HG02610 (cell line): Measurements from ENCODE around the gene GABRB1.
"Not testable (repeated sequence)": the region's sequence is repeated elsewhere in the genome, so short reads cannot be mapped to it uniquely, and the experiment has no call there.

Experiments
- ATAC-seq: cut with Tn5 transposase; IDR thresholded peaks from one replicate; pipeline ENCODE4 v1.9.1; 2021; ENCODE audit warnings: mild to moderate bottlenecking, moderate library complexity; ENCODE audit not compliant: unreplicated experiment

The GABRB1 gene

DNA sequence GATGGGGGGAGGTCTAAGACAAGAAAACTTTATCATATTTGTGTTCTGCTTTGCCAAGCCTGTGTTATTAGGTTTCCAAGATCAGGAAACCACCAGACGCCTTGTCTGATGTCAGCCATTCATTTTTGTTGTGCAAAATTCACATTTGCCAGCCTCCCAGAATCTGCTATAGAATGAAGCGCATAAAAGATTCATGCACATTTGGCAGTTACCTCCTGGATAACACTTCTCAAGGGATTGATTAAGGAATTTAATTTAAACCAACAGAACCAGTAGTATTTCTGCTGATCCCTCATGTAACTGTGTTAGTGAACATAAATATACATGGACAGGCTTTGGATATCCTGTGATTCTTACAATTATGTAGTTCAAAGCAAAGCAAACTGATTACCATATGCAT lies 244.2 kb downstream of the GABRB1 start:
- ATAC-seq = no peak

DNA sequence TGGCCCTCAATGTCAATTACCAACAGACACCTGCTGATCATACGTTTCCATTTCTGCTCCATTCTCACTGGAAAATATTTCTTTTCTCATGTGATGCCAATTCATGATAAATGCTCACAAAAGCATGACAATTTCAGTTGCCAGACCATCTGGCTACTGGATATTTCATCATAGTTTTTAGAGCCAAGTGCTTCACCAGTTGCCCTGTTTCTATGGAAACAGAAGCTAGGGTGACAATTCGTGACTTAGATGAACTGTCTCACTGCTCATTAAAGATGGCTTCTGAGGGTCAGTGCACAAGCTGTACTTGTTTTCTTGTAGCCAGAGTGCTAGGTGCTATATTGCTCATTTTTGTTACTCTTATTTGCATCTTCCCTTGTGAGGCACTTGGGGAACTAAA lies 247.3 kb downstream of the GABRB1 start:
- no peak for ATAC-seq

DNA sequence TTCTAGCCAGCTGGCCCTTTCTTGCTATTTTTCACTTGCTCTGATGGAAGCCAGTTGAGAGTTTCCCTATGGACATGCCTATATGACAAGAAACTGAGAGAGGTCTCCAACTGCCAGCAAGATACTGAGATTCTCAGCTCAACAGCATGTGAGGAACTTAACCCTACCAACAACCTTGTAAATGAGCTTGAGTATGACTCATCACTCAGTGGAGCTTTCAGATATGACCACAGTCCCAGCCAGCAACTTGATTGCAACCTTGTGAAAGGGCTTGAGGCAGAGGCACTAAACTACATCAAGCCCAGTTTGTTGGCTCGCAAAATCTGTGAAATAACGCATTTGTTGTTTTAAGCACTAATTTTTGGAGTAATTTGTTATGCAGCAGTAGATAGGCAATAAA lies 256.4 kb downstream of the GABRB1 start:
- peak; percentile 78 for ATAC-seq

GRCh38 chr4:47289805-47290204 lies 258.4 kb downstream of the GABRB1 start:
- ATAC-seq = no peak

GRCh38 chr4:47290873-47291272 lies 259.5 kb downstream of the GABRB1 start:
- not testable (repeated sequence) for ATAC-seq

GRCh38 chr4:47309165-47309564 lies 277.8 kb downstream of the GABRB1 start:
- no peak for ATAC-seq

DNA sequence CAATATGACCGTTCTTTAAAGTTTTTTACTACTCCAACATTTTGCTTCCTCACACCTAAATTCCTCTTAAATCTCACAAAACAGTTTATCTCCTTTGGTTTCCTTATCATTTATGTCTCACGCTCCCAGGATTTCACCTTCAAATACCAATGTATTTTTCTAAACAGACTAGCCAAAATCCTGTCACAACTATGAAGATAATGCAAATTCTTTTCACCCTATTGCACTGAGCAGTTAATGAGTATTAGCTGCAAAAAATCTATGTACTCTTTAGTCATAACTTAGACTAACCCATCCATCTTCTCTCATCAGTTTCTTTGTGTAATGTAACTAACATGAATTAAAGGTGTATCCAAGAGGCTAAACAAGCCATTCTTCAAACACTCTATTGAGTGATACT lies 280.8 kb downstream of the GABRB1 start:
- ATAC-seq = no peak

DNA sequence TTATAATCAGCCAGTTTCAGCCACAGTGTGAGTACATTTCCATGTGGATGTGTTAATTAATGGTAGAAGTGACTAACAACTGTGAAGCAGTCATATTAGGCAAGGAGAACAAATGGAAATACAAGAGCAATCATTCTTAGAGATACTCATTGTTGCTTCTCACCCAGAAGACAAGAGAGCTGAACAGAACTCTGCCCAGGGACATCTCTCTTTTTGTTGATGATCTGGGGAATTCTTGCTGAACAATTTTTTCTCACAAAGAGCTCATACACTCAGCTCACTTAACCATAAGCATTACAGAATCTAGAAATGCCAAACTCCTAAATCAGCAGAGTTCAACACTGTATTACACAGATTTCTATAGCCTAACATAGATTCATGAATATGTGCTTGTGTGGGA lies 282.0 kb downstream of the GABRB1 start:
- ATAC-seq = peak; percentile 26

DNA sequence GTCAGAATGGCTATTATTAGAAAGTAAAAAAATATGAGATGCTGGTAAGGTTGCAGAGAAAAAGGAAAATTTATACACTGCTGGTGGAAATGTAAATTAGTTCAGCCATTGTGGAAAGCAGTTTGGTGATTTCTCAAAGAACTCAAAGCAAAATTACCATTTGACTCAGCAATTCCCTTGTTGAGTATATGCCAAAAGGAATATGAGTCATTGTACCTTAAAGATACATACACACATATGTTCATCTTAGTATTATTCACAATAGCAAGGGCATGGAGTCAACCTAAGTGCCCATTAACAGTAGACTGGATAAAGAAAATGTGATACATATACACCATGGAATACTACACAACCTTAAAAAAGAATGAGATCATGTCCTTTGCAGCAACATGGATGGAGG lies 284.0 kb downstream of the GABRB1 start:
- peak; percentile 95 for ATAC-seq

- ATAC-seq = no peak
Measured at GRCh38 chr4:47326025-47326424, 294.7 kb downstream of the GABRB1 start.

DNA sequence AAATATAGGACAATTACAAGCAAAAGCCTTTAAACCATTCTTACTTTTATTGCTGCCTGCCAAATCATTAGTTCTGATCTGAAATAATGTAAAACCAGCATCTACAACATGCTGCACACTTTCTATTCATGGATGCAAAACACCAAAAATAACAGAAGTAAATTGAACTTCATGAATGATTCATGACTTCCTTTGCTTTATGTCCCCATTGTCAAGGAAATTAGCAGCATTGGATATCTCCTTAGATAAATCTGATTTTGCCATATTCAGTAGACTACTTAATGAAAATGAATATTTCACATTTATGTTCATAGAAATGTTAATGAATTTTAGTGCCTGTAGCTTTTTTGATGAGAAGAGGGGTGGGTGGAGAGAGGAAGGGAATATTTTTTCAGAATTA lies 299.5 kb downstream of the GABRB1 start:
- no peak for ATAC-seq

GRCh38 chr4:47334652-47335051 lies 303.3 kb downstream of the GABRB1 start:
- no peak for ATAC-seq

DNA sequence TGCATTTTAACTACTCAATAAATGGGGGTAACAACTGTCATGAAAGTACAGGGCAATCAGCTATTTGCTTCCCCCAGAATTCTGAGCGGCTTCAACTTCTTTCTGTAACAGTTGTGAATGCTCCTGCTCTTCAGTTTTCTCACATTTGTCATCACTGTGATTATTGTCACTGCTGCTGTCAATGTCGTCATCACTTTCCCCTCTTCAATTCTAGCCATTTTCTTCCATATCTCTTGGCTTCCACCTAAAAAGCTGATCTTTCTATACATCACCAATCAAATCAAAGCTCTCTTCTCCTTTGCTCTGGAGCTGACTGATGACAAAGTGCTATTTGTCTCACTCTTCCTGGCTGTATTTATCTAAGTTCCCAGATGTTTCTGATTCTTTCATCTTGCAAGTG lies 306.5 kb downstream of the GABRB1 start:
- no peak for ATAC-seq

DNA sequence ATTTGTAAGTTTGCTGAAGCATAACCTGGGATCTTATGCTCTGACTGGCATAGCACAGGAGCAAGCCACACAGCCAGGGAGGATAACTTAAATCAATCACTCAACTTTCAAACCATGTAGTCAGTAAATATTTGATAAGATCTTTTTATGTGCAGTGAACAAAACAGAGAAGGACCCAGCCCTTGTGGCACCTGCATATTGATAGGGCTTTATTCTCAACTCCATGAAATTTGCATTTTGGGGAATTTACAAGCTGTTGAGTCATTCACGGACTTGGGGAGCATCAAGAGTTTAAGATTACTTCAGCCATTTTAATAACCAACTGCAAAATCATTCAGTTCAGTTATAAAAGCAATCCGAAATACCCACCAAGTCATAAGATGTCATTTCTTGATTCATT lies 309.5 kb downstream of the GABRB1 start:
- no peak for ATAC-seq

GRCh38 chr4:47342796-47343195 lies 311.4 kb downstream of the GABRB1 start:
- ATAC-seq = no peak

DNA sequence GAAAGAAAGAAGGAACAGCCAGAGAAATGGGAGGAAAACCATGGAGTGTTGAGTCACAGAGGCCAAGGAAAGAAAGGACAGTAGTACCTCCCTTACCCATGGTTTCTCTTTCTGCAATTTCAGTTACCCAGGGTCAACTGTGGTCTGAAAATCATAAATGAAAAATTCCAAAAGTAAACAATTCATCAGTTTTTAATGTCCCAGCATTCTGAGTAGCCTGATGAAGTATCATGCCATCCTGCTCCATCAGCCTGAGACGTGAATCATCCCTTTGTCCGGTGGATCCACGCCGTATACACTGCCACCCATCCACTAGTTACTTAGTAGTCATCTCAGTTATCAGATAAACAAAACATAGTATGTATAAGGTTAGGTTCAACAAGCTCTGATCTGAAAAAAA lies 318.0 kb downstream of the GABRB1 start:
- no peak for ATAC-seq

GRCh38 chr4:47355568-47355967 lies 324.2 kb downstream of the GABRB1 start:
- ATAC-seq = no peak

- ATAC-seq = no peak
Measured at GRCh38 chr4:47359891-47360290, 328.5 kb downstream of the GABRB1 start.

- no peak for ATAC-seq
Measured at GRCh38 chr4:47367761-47368160, 336.4 kb downstream of the GABRB1 start.

- no peak for ATAC-seq
Measured at GRCh38 chr4:47368211-47368610, 336.8 kb downstream of the GABRB1 start.

- no peak for ATAC-seq
Measured at GRCh38 chr4:47372561-47372960, 341.2 kb downstream of the GABRB1 start.

- ATAC-seq = peak; percentile 45
Measured at GRCh38 chr4:47373174-47373573, 341.8 kb downstream of the GABRB1 start.

GRCh38 chr4:47373709-47374108 lies 342.3 kb downstream of the GABRB1 start:
- ATAC-seq = no peak

DNA sequence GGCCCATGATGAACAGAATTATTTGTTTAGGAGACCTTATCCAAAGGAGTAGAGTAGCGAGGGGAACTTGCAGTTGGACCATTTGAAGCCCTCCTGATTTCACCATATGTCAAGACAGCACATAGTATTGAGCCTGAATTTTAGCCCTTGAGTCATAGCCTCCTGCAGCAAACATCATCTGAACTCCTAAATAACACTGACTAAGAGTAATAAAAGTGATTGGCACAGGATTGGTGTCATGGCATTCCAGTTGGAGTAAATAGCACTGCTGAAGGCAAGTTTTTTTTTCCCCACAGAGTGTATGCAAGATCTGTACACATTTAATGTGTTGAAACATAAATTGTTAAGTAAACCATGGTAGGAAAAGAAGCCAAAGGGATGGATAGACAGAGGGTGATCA lies 343.1 kb downstream of the GABRB1 start:
- ATAC-seq = no peak
